Measurements from ENCODE around the gene MCUB. TPM values are rescaled to one million over a fixed set of nuclear protein-coding genes. Genes with fewer than 3 reads are reported as not detected.
"Not testable (repeated sequence)": the region's sequence is repeated elsewhere in the genome, so short reads cannot be mapped to it uniquely, and the experiment has no call there.

Gene MCUB
- total RNA-seq, 2 donors from 2014 or later = 25.9 to 27.7 TPM

- peak; percentile 85 to 89 for ATAC-seq
- DNase-seq = peak; percentile 38
- intact Hi-C loops (cut with DNase I) = no loop called here
Observed at GRCh38 chr4:109574443-109574850, 14.4 kb downstream of the MCUB start.

- DNase-seq = no peak
- intact Hi-C loops (cut with DNase I) = no loop called here
- no peak for ATAC-seq
Observed at GRCh38 chr4:109574931-109575804, 15.1 kb downstream of the MCUB start.

- intact Hi-C loops (cut with DNase I) = no loop called here
- DNase-seq = no peak
Observed at GRCh38 chr4:109576462-109576861, 16.4 kb downstream of the MCUB start.

GRCh38 chr4:109578846-109579245, 18.8 kb downstream of the MCUB start:
- ATAC-seq = no peak
- no peak for DNase-seq
- intact Hi-C loops (cut with DNase I) = no loop called here

More at GRCh38 chr4:109576462-109576861, 16.4 kb downstream of the MCUB start:
- ATAC-seq = peak; percentile 31 to 61

GRCh38 chr4:109579997-109580396, 20.0 kb downstream of the MCUB start:
- intact Hi-C loops (cut with DNase I); DNase-seq; ATAC-seq: not testable (repeated sequence)

GRCh38 chr4:109588176-109588575, 28.1 kb downstream of the MCUB start:
- DNase-seq (no peak), ATAC-seq (peak in 1 of 2 donors; percentile 55)
- intact Hi-C loops (cut with DNase I) = no loop called here

GRCh38 chr4:109589119-109589518, 29.1 kb downstream of the MCUB start:
- peak; percentile 23 to 49 for ATAC-seq
- DNase-seq = no peak
- intact Hi-C loops (cut with DNase I) = no loop called here

- DNase-seq (peak; percentile 56), ATAC-seq (peak; percentile 59 to 93)
Observed at GRCh38 chr4:109589605-109590004, 29.6 kb downstream of the MCUB start.

GRCh38 chr4:109590905-109591304, 30.9 kb downstream of the MCUB start:
- DNase-seq (no peak), ATAC-seq (no peak)
- intact Hi-C loops (cut with DNase I) = no loop called here

More at GRCh38 chr4:109589605-109590004, 29.6 kb downstream of the MCUB start:
- intact Hi-C loops (cut with DNase I) = no loop called here

- ATAC-seq = no peak
- intact Hi-C loops (cut with DNase I) = no loop called here
- DNase-seq = no peak
Observed at GRCh38 chr4:109592367-109592766, 32.3 kb downstream of the MCUB start.

- intact Hi-C loops (cut with DNase I); ATAC-seq; DNase-seq: not testable (repeated sequence)
Observed at GRCh38 chr4:109595123-109595522, 35.1 kb downstream of the MCUB start.

GRCh38 chr4:109596420-109597085, 36.5 kb downstream of the MCUB start:
- peak; percentile 65 to 86 for ATAC-seq
- intact Hi-C loops (cut with DNase I); DNase-seq: not testable (repeated sequence)

- no peak for ATAC-seq
- intact Hi-C loops (cut with DNase I) = no loop called here
- no peak for DNase-seq
Observed at GRCh38 chr4:109599046-109599652, 39.1 kb downstream of the MCUB start.

- intact Hi-C loops (cut with DNase I) = no loop called here
- ATAC-seq (no peak), DNase-seq (no peak)
Observed at GRCh38 chr4:109600431-109600830, 40.4 kb downstream of the MCUB start.

- no peak for DNase-seq
- no peak for ATAC-seq
- intact Hi-C loops (cut with DNase I) = no loop called here
Observed at GRCh38 chr4:109601336-109601735, 41.3 kb downstream of the MCUB start.

- ATAC-seq (no peak), DNase-seq (no peak)
- intact Hi-C loops (cut with DNase I) = loop anchor here in 1 of 2 donors (5.0 kb wide), 1 partner anchor 39 kb away; no protein-coding TSS in a partner anchor
Observed at GRCh38 chr4:109607976-109608375, 47.9 kb downstream of the MCUB start.

- intact Hi-C loops (cut with DNase I) = loop anchor here in 1 of 2 donors (5.0 kb wide), 1 partner anchor 38 kb away; no protein-coding TSS in a partner anchor
- ATAC-seq (peak in 1 of 2 donors; percentile 35), DNase-seq (no peak)
Observed at GRCh38 chr4:109608879-109609278, 48.8 kb downstream of the MCUB start.

- intact Hi-C loops (cut with DNase I) = loop anchor here in 1 of 2 donors (5.0 kb wide), 1 partner anchor 38 kb away; no protein-coding TSS in a partner anchor
- ATAC-seq (no peak), DNase-seq (no peak)
Observed at GRCh38 chr4:109609431-109609830, 49.4 kb downstream of the MCUB start.

- no peak for ATAC-seq
- intact Hi-C loops (cut with DNase I) = no loop called here
- no peak for DNase-seq
Observed at GRCh38 chr4:109610489-109610888, 50.4 kb downstream of the MCUB start.

Measured in left cardiac atrium (tissue), 4 donors.